Peyer's patch (tissue), 4 donors: Measurements from ENCODE around the gene GSTT4. TPM values are rescaled to one million over a fixed set of nuclear protein-coding genes. Genes with fewer than 3 reads are reported as not detected.
"Not testable (repeated sequence)": the region's sequence is repeated elsewhere in the genome, so short reads cannot be mapped to it uniquely, and the experiment has no call there.

Experiments
- DNase-seq, 3 donors: peaks; one replicate each; pipeline ENCODE4 v3.0.0-alpha.2; 2017 to 2019
- H3K27ac ChIP-seq, 4 donors: fragments of 200-600 bp; sonication (generic); one replicate each; pipeline ENCODE4 v1.5.1; 2016 to 2019
- H3K27me3 ChIP-seq, 2 donors: fragments of 200-600 bp; sonication (generic); one replicate each; pipeline ENCODE4 v1.5.1; 2019
- H3K36me3 ChIP-seq, 3 donors: fragments of 200-600 bp; sonication (generic); one replicate each; pipeline ENCODE4 v1.5.1; 2016 to 2019
- H3K4me1 ChIP-seq, 4 donors: fragments of 200-600 bp; sonication (generic); one replicate each; pipeline ENCODE4 v1.5.1; 2016 to 2019
- H3K4me3 ChIP-seq, 4 donors: fragments of 200-600 bp; sonication (generic); 1 replicate in 3 of 4; 2 replicates in 1 of 4; pipeline ENCODE4 v1.5.1; 2016 to 2019; ENCODE audit warnings: mild to moderate bottlenecking in 1 of 4
- H3K9me3 ChIP-seq, 4 donors: fragments of 200-600 bp; sonication (generic); one replicate each; pipeline ENCODE4 v1.5.1; 2016 to 2019; ENCODE audit warnings: mild to moderate bottlenecking in 1 of 4
- POLR2A ChIP-seq, 2 donors: fragments of 450-650 bp; IDR thresholded peaks; one replicate each; pipeline ENCODE4 v1.5.1; 2017; ENCODE audit warnings: antibody characterized with exemption in 2 of 2, mild to moderate bottlenecking in 2 of 2, moderate library complexity in 2 of 2
- total RNA-seq, 4 donors: library from RNA; depleted of rRNA; stranded (reverse); fragments of >200 nt; gene quantifications; one replicate each; pipeline ENCODE4 v1.1.0, GENCODE V29; 2016
- TF ChIP-seq, protein P1 (sequence below), 6 experiments: fragments of 450-650 bp in 4 of 6; fragments of 200-600 bp in 2 of 6; sonication (generic) in 1 of 6; IDR thresholded peaks; one replicate each; pipeline ENCODE4 v1.5.1; 2017 to 2019; ENCODE audit warnings: antibody characterized with exemption in 6 of 6, mild to moderate bottlenecking in 3 of 6, moderate library complexity in 1 of 6

GSTT4 gene
- total RNA-seq, 4 donors from 2014 or later, result not detected

DNA sequence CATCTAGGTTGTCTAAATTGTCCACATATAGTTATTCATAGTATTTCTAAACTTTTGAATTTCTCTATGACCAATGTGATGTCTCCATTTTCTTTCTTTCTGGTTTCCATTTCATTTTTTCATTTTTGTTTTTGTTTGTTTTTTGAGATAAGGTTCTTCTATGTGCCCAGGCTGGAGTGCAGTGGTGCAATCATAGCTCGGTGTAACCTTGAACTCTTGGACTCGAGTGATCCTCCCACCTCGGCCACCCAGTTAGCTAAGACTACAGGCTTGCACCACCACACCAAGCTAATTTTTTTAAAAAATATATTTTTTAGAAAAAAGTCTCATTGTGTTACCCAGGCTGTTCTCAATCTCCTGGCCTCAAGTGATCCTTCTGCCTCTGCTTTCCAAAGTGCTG lies 8.2 kb downstream of the GSTT4 start:
- no peak overlapping the region for H3K4me3 ChIP-seq
- DNase-seq, result no peak
- H3K27ac ChIP-seq, result no peak overlapping the region
- no peaks in the 10 kb centered on the region for H3K27me3 ChIP-seq
- no peaks in the 10 kb centered on the region for H3K4me1 ChIP-seq
- no peaks in the 10 kb centered on the region for H3K36me3 ChIP-seq
- no peaks in the 10 kb centered on the region for H3K9me3 ChIP-seq
- no peak for TF ChIP-seq POLR2A (IDR thresholded peaks at IDR 0.05)
- TF ChIP-seq, protein P1, sequence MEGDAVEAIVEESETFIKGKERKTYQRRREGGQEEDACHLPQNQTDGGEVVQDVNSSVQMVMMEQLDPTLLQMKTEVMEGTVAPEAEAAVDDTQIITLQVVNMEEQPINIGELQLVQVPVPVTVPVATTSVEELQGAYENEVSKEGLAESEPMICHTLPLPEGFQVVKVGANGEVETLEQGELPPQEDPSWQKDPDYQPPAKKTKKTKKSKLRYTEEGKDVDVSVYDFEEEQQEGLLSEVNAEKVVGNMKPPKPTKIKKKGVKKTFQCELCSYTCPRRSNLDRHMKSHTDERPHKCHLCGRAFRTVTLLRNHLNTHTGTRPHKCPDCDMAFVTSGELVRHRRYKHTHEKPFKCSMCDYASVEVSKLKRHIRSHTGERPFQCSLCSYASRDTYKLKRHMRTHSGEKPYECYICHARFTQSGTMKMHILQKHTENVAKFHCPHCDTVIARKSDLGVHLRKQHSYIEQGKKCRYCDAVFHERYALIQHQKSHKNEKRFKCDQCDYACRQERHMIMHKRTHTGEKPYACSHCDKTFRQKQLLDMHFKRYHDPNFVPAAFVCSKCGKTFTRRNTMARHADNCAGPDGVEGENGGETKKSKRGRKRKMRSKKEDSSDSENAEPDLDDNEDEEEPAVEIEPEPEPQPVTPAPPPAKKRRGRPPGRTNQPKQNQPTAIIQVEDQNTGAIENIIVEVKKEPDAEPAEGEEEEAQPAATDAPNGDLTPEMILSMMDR (IDR thresholded peaks at IDR 0.05), result no peak

DNA sequence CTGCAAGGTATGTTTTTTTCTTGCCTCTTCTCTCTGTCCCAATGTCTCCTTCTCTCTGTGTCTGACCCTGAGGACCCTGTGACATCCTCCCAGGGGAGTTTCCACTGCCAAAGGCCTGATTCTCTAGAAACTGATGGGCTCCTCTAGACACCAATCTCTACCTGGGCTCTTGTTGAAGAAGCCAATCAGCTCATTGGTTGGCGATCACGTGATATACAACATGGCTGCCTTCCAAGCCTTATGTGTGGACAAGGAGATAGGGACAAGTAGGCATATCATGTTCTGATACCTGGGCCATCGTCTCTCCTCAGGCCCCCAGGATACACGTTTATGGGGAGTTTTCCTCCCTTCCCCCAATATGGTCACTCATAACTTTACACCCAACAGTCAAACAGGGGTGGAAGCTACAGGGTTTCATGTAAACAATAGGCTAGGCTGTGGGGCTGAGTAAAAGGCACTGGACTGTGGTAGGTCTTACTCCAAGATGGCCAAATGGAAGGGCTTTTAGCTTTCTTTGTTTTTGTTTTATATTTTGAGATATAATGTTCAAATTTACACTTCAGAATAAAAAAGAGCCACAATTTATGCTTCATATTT lies 11.6 kb downstream of the GSTT4 start:
- not testable (repeated sequence) for DNase-seq, H3K27ac ChIP-seq, H3K36me3 ChIP-seq, H3K27me3 ChIP-seq, H3K4me1 ChIP-seq, H3K9me3 ChIP-seq, H3K4me3 ChIP-seq

DNA sequence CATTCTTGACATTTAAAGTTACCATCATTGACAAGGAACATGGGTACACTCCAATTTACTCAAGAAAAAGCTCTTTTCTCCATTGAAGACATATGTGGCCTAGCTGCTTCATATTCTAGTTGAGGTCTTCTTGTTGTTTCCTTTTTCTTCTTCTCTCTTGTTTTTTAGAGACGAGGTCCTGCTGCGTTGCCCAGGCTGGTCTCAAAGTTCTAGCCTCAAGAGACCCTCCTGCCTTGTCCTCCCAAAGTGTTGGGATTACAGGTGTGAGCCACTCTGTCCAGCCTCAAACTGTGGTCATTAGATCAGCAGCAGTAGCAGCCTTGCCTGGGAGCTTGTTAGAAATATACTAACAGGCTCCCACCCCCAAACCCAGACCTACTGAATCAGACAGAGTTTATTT lies 12.2 kb downstream of the GSTT4 start:
- not testable (repeated sequence) for H3K27me3 ChIP-seq, DNase-seq, H3K27ac ChIP-seq, H3K4me1 ChIP-seq, H3K4me3 ChIP-seq, H3K36me3 ChIP-seq, H3K9me3 ChIP-seq

DNA sequence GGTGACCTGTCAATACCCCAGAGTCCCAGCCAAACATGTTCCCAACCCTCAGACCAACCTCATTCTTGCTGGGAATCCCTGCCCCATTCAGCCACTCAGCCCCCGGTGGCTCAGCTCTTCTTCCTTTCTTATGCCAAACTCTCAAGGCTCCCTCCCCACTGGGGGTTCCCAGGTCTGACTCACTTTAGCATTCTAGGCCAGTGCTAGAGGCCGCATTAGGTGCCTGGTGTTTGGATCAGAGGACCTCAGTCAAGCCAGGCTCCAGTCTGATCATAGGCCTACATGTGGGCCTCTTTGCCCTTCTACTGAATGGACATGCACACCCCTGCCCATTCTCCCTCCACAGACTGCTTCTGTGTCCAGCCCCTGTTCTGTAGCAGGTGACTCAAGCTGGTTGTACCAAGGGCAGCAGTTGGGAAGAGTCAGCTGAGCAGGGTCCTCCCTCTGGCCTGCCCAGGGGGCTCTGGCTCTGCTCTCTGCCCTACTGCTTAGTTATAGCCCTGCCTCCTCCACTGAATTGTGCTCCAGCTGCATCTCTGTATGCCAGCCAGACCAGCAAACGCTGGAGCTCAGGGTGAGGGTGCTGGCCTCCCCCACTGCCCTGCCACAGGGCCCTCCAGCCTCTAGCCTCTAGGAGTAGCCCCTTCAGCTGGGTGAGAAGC lies 15.5 kb downstream of the GSTT4 start:
- not testable (repeated sequence) for H3K27ac ChIP-seq, H3K4me3 ChIP-seq, H3K27me3 ChIP-seq, H3K9me3 ChIP-seq, H3K36me3 ChIP-seq, DNase-seq, H3K4me1 ChIP-seq

DNA sequence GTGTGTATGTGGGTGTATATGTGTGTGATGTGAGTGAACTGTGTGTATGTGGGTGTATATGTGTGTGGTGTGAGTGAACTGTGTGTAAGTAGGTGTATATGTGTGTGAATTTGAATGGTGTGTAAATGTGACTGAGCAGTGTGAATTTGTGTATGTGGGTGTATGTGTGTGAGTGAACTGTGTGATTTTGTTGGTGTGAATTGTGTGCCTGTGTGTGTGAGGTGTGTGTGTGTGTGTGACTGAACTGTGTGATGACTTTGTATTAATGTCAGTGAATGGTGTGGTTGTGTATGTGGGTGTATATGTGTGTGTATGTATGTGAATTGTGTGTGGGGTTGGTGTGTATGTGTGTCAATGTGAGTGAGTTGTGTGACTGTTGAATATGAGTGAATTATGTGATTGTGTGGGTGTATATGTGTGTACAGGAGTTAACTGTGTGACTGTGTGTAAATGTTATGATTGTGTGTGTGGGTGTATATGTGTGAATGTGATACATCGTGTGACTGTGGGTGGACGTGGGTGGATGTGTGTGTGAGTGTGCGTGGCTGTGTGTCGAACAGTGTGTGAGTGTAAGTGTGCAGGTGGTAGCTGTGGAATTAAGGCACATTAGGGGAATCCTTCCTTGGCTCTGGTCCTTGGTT lies 18.6 kb downstream of the GSTT4 start:
- H3K27me3 ChIP-seq, H3K36me3 ChIP-seq, DNase-seq, H3K4me3 ChIP-seq, H3K4me1 ChIP-seq, H3K27ac ChIP-seq, H3K9me3 ChIP-seq: not testable (repeated sequence)

DNA sequence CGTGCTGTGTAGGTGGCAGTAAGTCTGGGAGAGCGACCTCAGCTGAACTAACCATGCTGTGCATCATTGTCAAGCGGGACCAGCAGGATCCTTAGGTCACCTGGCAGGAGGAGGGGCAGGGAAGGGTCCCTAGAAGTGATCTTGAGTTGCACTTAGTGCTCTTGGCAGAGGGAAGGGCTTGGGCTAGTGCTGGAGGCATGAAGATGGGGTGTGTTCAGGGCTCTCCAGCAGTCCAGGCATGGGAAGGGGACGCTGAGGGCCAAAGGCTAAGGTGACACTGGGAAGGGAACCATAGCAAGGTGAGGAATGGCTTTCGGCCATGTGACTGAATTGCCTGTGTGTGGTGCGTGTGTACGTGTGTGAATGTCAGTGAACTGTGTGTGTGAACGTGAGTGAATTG lies 19.2 kb downstream of the GSTT4 start:
- DNase-seq, H3K4me3 ChIP-seq, H3K36me3 ChIP-seq, H3K27me3 ChIP-seq, H3K4me1 ChIP-seq, H3K27ac ChIP-seq, H3K9me3 ChIP-seq: not testable (repeated sequence)

DNA sequence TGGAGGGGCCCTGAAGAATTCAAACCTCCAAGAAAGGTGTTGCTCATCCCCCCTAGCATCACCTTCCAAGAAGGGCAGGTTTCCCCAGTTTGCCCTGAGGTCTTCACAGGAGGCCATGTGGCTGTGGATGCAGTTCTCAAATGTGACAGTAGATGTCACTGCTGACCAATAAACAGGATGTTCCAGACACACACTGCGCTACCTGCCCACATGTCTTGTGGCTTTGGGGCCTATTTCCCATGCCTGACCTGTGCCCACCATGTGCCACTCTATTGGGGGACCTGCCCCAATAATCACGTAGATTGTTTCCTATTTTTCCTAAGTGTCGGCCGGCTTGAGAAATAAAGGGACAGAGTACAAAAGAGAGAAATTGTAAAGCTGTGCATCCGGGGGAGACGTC lies 20.8 kb downstream of the GSTT4 start:
- Histone ChIP-seq H3K9me3 (no peaks in the 10 kb centered on the region), H3K36me3 (no peaks in the 10 kb centered on the region), H3K4me3 (no peak overlapping the region), H3K27ac (no peak overlapping the region), H3K4me1 (no peaks in the 10 kb centered on the region), H3K27me3 (no peaks in the 10 kb centered on the region)
- TF ChIP-seq, protein P1 (IDR thresholded peaks at IDR 0.05), result peak in 2 of 6 experiments; percentile 26 to 33
- TF ChIP-seq POLR2A (IDR thresholded peaks at IDR 0.05), result no peak
- peak in 1 of 3 donors; percentile 52 for DNase-seq

DNA sequence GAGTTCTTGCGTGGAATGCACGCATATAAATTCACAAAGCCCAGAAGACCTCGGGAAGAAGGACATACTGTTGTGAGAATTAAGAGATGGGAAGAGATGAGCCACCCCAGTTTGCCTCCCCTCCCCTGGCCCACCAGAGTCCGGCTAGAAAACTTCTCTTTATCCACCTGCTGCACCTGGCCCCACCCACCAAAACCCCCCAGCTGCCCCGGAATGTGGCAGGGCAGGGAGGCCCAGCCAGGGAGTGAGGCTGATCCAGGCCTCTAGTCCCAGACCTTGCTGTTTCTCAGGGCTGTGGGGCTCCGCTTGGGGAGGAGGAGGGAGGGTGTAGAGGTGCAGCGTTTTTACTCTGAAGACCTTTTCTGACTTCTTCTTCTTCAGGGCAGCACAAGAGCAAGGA lies 24.7 kb downstream of the GSTT4 start:
- not testable (repeated sequence) for H3K9me3 ChIP-seq, H3K27me3 ChIP-seq

DNA sequence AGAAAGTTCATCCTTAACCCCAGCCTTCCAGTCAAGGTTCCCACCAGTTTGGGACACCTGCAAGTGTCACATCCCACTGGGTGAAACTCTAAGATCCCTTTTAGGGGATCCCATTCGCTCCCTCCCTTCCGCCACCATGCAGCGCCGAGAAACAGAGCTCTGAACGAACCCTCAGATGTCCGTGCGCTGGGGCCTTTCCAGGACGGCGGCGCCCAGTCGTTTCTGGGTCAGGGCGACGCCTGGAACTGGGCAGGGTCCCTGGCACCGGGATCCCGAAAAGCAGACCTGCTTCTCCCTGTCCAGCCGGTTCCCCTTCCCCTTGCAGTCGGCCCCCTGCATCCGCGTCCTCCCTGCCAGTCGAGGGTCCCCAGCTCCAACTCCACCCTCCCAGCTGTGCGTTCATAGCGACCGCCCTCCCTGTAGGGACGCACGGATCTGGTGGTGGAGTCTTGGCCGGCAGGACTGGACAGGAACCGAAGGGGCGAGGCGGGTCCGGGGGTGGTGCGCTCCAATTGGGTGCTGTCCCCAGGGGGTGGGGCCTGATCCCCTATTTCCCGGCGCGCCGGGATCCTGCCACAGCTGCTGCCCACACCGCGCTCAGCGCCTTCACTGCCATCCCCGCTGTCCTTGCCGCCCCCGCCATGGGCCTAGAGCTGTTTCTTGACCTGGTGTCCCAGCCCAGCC lies 25.6 kb downstream of the GSTT4 start, which contains the start of gene GSTT2:
Gene GSTT2 (plus strand): TSS at position 578 of the 684 bp plus-strand sequence.
- H3K4me3 ChIP-seq, H3K9me3 ChIP-seq, H3K36me3 ChIP-seq, H3K27ac ChIP-seq, H3K4me1 ChIP-seq, DNase-seq, H3K27me3 ChIP-seq: not testable (repeated sequence)

More for the DNA sequence above, 24.7 kb downstream of the GSTT4 start:
- H3K4me3 ChIP-seq, H3K36me3 ChIP-seq, H3K4me1 ChIP-seq, DNase-seq, H3K27ac ChIP-seq: not testable (repeated sequence)

DNA sequence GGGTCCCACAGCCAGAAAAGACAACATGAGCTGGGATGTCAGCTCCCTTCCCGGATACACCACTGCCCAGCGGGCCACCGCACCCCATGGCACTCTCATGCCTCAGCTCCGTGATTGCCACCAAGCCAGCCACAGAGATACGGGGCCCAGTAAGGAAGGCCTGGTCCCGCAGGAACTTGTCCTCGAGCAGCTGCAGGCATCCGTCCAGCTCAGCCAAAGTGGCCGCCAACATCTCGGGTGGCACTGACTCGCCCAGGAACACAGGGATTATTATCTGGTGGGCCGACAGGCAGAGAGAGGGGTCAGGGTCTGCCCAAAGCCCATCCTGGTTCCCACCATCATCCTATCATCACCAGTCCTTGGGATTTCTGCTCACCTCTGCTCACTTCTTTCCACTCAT lies 27.9 kb downstream of the GSTT4 start:
- not testable (repeated sequence) for H3K4me1 ChIP-seq, DNase-seq, H3K27me3 ChIP-seq

DNA sequence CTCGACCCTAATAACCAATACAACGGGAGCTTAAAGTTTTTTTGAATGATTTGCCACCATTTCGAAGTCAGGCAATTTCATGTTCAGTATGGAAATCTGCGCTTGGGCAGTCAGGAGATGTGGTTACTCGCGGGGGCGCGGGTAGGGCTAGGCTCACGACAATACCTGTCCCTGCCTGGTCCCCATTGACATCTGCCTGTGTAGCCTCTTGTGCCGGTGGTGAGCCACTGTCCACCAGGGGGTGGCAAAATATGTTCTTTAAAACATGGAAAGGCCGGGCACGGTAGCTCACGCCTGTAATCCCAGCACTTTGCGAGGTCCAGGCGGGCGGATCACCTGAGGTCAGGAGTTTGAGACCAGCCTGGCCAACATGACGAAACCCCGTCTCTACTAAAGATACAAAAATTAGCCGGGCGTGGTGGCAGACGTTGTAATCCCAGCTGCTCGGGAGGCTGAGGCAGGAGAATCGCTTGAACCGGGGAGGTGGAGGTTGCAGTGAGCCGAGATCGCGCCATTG lies 30.4 kb downstream of the GSTT4 start:
- peak in 1 of 3 donors; percentile 44 for DNase-seq
- H3K9me3 ChIP-seq, H3K27ac ChIP-seq, H3K4me1 ChIP-seq, H3K27me3 ChIP-seq, H3K4me3 ChIP-seq: not testable (repeated sequence)
- H3K36me3 ChIP-seq, result peaks cover 0 to 21% (median 0%) of the 10 kb centered on the region in 3 donors

More for the DNA sequence above, 27.9 kb downstream of the GSTT4 start:
- not testable (repeated sequence) for H3K36me3 ChIP-seq, H3K4me3 ChIP-seq, H3K27ac ChIP-seq, H3K9me3 ChIP-seq

DNA sequence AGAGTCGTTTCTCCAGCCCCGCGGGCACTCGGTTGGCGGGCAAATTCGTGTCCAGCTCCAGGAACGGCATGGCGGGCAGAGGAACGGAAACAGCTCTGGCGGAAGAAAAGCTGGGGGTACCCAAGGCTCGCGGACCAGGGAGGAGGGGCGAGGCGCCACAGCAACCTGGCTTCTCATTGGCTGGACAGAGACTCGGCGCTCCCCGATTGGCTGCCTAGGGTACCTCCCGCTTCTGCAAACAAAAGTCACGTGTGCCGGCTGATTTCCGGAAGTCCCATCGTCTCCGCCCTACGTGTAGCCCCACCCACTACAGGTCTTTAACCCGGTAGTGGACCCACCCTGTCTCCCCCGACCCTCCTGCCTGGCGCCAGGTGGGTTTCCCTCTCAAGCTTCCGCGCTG lies 30.9 kb downstream of the GSTT4 start, which contains the start of gene DDT:
Gene DDT (minus strand): TSS at position 97 of the 400 bp plus-strand sequence. CDS start 27 bp downstream, at position 70.
- H3K9me3 ChIP-seq, H3K4me1 ChIP-seq, H3K27ac ChIP-seq, DNase-seq, H3K27me3 ChIP-seq, H3K4me3 ChIP-seq: not testable (repeated sequence)
- H3K36me3 ChIP-seq, result peaks cover 0 to 26% (median 0%) of the 10 kb centered on the region in 3 donors
